ENCODE data around the gene CPNE5.

CPNE5 gene

DNA sequence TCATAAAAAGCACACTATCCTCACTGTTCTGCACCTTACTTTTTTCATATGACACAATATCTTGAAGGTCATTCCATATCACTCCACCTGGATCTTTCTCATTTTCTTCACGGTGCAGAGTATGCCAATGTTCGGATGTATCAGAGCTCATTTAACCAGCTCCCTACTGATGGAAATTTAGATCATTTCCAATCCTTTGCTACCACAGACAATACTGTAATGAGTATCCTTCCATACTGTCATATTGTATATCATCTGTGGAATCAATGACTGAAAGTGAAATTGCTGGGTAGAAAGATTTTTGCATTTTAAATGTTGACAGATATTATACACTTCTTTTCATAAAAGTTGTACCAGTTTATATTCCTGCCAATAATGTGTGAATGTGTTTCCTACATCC lies 143.8 kb downstream of the CPNE5 start:
- no peak for DNase-seq

DNA sequence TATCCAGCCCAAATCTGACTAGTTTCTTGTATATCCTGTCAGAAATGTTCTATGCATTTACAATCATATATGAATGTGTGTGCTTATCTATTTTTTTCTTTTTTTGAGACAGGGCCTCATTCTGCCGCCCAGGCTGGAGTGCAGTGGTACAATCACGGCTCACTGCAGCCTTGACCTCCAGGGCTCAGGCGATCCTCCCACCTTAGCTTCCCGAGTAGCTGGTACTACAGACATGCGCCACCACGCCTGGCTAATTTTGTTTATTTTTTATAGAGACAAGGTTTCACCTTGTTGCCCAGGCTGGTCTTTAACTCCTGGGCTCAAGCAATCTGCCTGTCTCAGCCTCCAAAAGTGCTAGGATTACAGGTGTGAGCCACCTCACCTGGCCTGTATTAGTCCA lies 144.6 kb downstream of the CPNE5 start:
- DNase-seq = no peak

GRCh38 chr6:36692861-36693702 lies 146.2 kb downstream of the CPNE5 start:
- DNase-seq = no peak

DNA sequence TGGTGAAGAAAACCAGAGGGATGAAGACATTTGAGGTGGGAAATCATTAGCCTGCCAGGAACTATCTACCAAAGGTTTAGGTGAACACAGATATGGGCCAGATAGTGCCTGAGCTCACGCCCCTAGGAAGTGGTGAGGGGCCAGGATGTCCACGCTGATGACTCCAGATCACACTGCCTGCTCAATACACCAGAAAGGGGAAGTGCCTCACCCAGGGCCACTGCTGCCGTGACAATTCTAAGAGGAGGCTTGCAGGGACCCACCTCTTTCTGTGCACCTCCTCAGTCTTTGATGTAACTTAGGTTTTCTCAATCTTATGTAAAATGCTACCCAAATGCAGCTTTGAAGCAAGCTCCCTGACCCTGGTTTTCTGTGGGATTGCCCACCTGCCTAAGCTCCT lies 147.0 kb downstream of the CPNE5 start:
- DNase-seq = peak; percentile 61

DNA sequence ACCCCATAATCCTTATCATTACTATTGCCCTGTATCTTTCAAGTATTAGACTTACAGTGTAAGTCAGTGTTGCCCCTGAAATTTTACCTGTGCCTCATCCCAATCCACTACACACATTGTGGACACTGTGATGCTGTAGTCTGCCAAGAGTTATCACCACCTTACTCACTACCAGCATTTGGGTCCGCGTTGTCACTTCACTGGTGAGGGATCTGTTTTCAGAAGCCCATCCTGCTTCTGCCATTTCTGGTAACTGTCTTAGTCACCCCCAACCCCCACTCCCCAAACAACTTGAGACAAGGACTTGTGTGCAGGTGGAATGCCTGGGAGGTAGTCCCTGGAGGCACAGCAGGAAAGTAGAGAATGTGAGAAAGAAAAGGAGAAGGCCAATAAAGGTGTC lies 147.6 kb downstream of the CPNE5 start:
- no peak for DNase-seq

DNA sequence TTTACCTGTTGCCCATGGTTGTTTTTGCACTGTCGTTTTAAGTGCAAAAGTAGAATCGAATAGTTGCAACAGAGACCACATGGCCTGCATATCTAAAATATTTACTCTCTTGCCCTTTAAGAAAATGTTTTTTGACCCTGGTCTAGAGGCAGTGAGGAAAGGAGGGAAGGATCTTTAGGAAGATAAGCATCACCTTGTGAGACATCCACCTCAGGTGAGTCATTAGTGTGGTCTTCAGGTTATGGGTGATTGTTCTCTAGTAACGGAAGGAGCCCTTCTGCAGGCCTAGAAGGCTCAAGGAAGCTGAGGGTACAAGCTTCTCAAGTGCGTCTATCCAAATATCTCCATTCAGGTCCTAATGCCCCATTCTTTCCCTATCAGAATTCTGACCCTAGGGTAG lies 148.2 kb downstream of the CPNE5 start:
- no peak for DNase-seq
